Brain microvascular endothelial cell (primary cell): Measurements from ENCODE around the gene MAMDC2.

Experiments used
- DNase-seq: peaks from one replicate; pipeline ENCODE4 v3.0.0-alpha.2; 2020
- H3K27ac ChIP-seq: fragments of 250-450 bp; sonication (Bioruptor Pico); 2 replicates; pipeline ENCODE4 v1.5.1; 2020; ENCODE audit warnings: mild to moderate bottlenecking, moderate library complexity
- H3K27me3 ChIP-seq: fragments of 250-450 bp; sonication (Bioruptor Pico); replicated peaks from 2 replicates; pipeline ENCODE4 v1.5.1; 2020; ENCODE audit warnings: mild to moderate bottlenecking
- H3K36me3 ChIP-seq: fragments of 250-450 bp; sonication (Bioruptor Pico); replicated peaks from 2 replicates; pipeline ENCODE4 v1.5.1; 2020; ENCODE audit warnings: mild to moderate bottlenecking
- H3K4me3 ChIP-seq: 2 replicates; pipeline ENCODE4 v1.5.1; 2011; ENCODE audit warnings: low read depth, mild to moderate bottlenecking, control low read depth, low read length, moderate library complexity
- in situ Hi-C: cut with HindIII; loops from 2 replicates; pipeline ENCODE4 v1.10.0; 2017; ENCODE audit warnings: low sequenced_read_pairs, low pct_ligation_motif_present
- TF ChIP-seq, protein P1 (sequence below): IDR thresholded peaks from 2 replicates; pipeline ENCODE4 v1.5.1; 2011; ENCODE audit warnings: low read depth, mild to moderate bottlenecking, moderate library complexity, low read length, control low read depth, inconsistent platforms; ENCODE audit errors: missing control alignments

The MAMDC2 gene

DNA sequence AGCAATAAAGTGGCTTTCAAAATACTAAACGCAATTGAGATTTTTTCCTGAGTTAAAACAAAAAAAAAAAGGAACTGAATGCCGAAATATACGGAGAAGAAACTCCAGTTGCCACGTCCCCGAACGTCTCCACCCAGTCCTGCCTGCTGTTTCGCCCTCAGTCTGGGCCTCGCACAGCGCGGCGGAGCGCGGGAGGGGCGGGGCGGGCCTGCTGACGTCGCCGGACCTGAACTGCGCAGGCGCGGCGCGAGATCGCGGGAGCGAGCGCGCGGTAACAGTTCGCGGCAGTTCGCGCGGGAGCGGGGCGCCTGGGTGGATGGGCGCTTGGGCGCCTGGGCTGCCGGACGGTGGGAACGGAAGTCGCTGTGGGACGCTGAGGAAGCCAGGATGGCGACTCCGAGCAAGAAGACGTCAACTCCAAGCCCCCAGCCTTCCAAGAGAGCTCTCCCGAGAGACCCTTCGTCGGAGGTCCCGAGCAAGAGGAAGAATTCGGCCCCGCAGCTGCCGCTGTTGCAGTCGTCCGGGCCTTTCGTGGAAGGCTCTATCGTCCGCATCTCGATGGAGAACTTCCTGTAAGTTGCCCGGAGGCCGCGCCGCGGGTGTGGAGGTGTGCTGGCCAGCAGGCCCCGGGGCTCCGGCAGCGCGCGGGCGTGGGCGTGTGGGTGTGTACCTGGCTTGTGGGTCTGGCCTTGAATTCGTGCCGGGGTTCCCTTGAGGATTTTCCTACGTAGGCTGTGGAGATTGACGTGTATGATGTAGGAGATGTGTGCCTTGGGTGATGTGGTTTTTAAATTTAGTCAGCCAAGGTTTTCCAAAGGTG is 215.3 kb downstream of the MAMDC2 start, which contains the start of gene SMC5:
Gene SMC5, plus strand, starts transcription at position 287 of the 820 bp plus-strand sequence. Its CDS starts 101 bp downstream, at position 388.
- no peaks in the 10 kb centered on the region for H3K27me3 ChIP-seq
- peak within 1 kb of the TSS; percentile 86 for H3K4me3 ChIP-seq
- in situ Hi-C loops: no loop called here
- peak; percentile 88 for DNase-seq
- TF ChIP-seq, protein P1, sequence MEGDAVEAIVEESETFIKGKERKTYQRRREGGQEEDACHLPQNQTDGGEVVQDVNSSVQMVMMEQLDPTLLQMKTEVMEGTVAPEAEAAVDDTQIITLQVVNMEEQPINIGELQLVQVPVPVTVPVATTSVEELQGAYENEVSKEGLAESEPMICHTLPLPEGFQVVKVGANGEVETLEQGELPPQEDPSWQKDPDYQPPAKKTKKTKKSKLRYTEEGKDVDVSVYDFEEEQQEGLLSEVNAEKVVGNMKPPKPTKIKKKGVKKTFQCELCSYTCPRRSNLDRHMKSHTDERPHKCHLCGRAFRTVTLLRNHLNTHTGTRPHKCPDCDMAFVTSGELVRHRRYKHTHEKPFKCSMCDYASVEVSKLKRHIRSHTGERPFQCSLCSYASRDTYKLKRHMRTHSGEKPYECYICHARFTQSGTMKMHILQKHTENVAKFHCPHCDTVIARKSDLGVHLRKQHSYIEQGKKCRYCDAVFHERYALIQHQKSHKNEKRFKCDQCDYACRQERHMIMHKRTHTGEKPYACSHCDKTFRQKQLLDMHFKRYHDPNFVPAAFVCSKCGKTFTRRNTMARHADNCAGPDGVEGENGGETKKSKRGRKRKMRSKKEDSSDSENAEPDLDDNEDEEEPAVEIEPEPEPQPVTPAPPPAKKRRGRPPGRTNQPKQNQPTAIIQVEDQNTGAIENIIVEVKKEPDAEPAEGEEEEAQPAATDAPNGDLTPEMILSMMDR: no peak
- peaks cover 17% of the 10 kb centered on the region for H3K36me3 ChIP-seq
- H3K27ac ChIP-seq: peak within 1 kb of the TSS; percentile 96

DNA sequence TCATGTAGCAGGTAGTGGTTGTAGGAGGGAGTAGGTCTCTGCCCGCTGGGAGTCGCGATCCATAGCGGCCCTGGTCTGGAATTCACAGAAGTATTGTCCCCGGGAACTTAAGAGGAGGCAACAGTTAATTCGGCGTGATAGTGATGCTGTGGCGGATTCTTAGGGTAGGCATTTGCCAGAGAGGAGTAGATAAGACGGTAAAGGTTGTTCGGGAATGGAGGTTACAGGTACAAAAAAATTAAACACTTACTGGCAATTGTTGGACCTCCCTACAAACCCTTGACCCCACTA is 215.8 kb downstream of the MAMDC2 start:
- TF ChIP-seq, protein P1: no peak
- H3K27me3 ChIP-seq: no peaks in the 10 kb centered on the region
- peaks cover 19% of the 10 kb centered on the region for H3K36me3 ChIP-seq
- DNase-seq: no peak
- peak overlapping the region; percentile 96 for H3K27ac ChIP-seq
- peak overlapping the region; percentile 86 for H3K4me3 ChIP-seq
- in situ Hi-C loops: no loop called here

- H3K27ac ChIP-seq: peak overlapping the region; percentile 96
- in situ Hi-C loops: no loop called here
- TF ChIP-seq, protein P1: no peak
These were observed 216.4 kb downstream of the MAMDC2 start for GRCh38 chr9:70260007-70260443.

GRCh38 chr9:70260606-70261005 is 217.0 kb downstream of the MAMDC2 start:
- peaks cover 26% of the 10 kb centered on the region for H3K36me3 ChIP-seq
- no peak overlapping the region for H3K27ac ChIP-seq
- no peak for DNase-seq
- H3K4me3 ChIP-seq: no peak overlapping the region
- no peaks in the 10 kb centered on the region for H3K27me3 ChIP-seq
- TF ChIP-seq, protein P1: no peak
- in situ Hi-C loops: no loop called here

More at GRCh38 chr9:70260007-70260443, 216.4 kb downstream of the MAMDC2 start:
- H3K4me3 ChIP-seq: peak overlapping the region; percentile 86
- no peaks in the 10 kb centered on the region for H3K27me3 ChIP-seq
- peaks cover 24% of the 10 kb centered on the region for H3K36me3 ChIP-seq
- no peak for DNase-seq

DNA sequence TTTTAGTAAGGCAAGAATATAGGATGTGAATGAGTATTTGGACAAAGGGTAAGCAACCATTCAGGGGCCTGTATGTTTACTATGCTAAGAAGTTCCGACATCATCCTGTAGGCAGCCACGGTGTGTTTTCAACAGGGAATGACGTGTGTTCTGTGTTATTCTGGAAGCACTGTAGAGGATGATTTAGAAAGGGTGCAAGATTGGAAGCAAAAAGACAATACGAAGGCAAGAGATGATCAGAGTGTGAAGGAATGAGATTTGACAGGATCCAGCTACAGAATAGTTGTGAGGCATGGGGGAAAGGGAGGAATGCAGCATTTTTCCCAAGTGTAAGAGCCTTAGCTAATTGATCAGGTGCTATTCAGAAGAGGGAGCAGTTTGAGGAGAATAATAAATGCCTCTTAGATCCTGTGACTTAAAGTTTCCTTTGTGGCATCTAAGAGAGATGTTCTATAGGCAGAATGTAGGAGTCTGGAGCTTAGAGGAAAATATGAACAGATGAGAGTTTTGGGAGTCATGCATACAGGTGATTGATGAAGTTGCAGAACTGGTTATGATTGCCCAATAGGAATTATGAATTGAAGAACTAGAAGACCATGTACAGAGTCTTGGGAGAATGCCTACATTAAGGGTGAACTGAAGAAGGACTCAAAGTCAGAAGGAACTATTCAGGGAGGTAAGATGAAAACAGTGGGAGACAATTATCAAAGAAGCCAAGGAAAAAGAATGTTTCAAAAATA is 217.7 kb downstream of the MAMDC2 start:
- no peaks in the 10 kb centered on the region for H3K27me3 ChIP-seq
- in situ Hi-C loops: no loop called here
- peaks cover 26% of the 10 kb centered on the region for H3K36me3 ChIP-seq
- DNase-seq: no peak
- no peak overlapping the region for H3K4me3 ChIP-seq
- TF ChIP-seq, protein P1: no peak
- no peak overlapping the region for H3K27ac ChIP-seq
